Endothelial cell (in vitro differentiated cells): Measurements from ENCODE around the gene GALNT16. TPM values are rescaled to one million over a fixed set of nuclear protein-coding genes. Genes with fewer than 3 reads are reported as not detected.
"Not testable (repeated sequence)": the region's sequence is repeated elsewhere in the genome, so short reads cannot be mapped to it uniquely, and the experiment has no call there.

Source experiments
- DNase-seq: peaks from one replicate; pipeline ENCODE4 v3.0.0; 2021; ENCODE audit warnings: low spot score
- H3K27ac Mint-ChIP-seq: one replicate; pipeline ENCODE4 v1.8.0; 2021; ENCODE audit warnings: mixed read lengths, inconsistent platforms; ENCODE audit not compliant: unreplicated experiment
- H3K27me3 Mint-ChIP-seq: one replicate; pipeline ENCODE4 v1.8.0; 2021; ENCODE audit warnings: mild to moderate bottlenecking, moderate library complexity, mixed read lengths, inconsistent platforms; ENCODE audit not compliant: unreplicated experiment
- H3K36me3 Mint-ChIP-seq: one replicate; pipeline ENCODE4 v1.8.0; 2021; ENCODE audit warnings: mild to moderate bottlenecking, low read depth, mixed read lengths, inconsistent platforms; ENCODE audit not compliant: unreplicated experiment
- H3K4me1 Mint-ChIP-seq: one replicate; pipeline ENCODE4 v1.8.0; 2021; ENCODE audit warnings: mild to moderate bottlenecking, mixed read lengths, inconsistent platforms; ENCODE audit not compliant: unreplicated experiment
- H3K4me3 Mint-ChIP-seq: one replicate; pipeline ENCODE4 v1.8.0; 2021; ENCODE audit warnings: mild to moderate bottlenecking, mixed read lengths, inconsistent platforms; ENCODE audit not compliant: unreplicated experiment
- H3K9me3 Mint-ChIP-seq: one replicate; pipeline ENCODE4 v1.8.0; 2021; ENCODE audit warnings: mixed read lengths, inconsistent platforms; ENCODE audit not compliant: unreplicated experiment
- total RNA-seq: library from RNA; stranded (reverse); fragmentation: NEBNext Ultra II Directional; extraction: Animal tissue kit (Norgen Biotek cat#: 25700); gene quantifications from one replicate; pipeline ENCODE4 v1.2.1, GENCODE V29; 2021; ENCODE audit not compliant: unreplicated experiment
- TF ChIP-seq, protein P1 (sequence below): fragments of 200-600 bp; sonication (generic); IDR thresholded peaks from one replicate; pipeline ENCODE4 v1.5.0; 2021; ENCODE audit warnings: antibody characterized with exemption; ENCODE audit not compliant: unreplicated experiment

The GALNT16 gene
- total RNA-seq, 1 donor from 2014 or later, result 2.8 TPM

DNA sequence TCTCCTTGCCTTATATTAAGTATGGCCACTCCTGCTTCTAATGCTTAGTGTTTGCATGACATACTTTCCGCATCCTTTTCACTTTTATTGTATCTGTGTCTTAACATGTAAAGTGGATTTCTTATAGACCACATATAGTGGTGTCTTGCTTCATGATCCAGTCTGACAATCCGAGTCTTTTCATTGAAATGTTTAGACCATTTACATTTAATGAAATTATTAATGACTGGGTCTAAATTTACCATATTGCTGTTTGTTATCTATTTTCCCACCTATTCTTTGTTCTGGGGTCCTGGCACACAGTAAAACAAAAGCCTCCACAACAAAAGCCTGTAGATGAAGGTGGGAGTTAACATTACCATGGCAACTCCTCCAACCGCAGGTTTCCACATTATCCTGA is 115.2 kb downstream of the GALNT16 start:
- Mint-ChIP-seq H3K9me3 (no peaks in the 10 kb centered on the region), H3K27me3 (peaks cover 2% of the 10 kb centered on the region), H3K4me3 (no peak overlapping the region), H3K27ac (no peak overlapping the region), H3K36me3 (peaks cover 23% of the 10 kb centered on the region), H3K4me1 (no peaks in the 10 kb centered on the region)
- no peak for DNase-seq
- TF ChIP-seq, protein P1, sequence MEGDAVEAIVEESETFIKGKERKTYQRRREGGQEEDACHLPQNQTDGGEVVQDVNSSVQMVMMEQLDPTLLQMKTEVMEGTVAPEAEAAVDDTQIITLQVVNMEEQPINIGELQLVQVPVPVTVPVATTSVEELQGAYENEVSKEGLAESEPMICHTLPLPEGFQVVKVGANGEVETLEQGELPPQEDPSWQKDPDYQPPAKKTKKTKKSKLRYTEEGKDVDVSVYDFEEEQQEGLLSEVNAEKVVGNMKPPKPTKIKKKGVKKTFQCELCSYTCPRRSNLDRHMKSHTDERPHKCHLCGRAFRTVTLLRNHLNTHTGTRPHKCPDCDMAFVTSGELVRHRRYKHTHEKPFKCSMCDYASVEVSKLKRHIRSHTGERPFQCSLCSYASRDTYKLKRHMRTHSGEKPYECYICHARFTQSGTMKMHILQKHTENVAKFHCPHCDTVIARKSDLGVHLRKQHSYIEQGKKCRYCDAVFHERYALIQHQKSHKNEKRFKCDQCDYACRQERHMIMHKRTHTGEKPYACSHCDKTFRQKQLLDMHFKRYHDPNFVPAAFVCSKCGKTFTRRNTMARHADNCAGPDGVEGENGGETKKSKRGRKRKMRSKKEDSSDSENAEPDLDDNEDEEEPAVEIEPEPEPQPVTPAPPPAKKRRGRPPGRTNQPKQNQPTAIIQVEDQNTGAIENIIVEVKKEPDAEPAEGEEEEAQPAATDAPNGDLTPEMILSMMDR, result no peak

DNA sequence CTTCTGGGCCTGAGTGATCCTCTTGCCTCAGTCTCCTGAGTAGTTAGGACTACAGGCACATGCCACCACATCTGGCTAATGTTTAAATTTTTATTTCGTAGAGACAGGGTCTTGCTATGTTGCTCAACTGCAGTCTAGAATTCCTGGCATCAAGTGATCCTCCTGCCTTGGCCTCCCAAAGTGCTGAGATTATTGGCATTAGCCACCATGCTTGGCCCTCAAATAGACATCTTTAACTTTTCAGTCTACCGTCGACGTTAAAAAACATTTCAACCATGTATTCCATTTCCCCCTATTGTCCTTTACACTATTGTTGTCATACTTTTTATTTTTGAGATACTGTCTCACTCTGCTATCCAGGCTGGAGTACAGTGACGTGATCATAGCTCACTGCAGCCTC is 115.8 kb downstream of the GALNT16 start:
- Mint-ChIP-seq H3K36me3 (peaks cover 26% of the 10 kb centered on the region), H3K9me3 (no peaks in the 10 kb centered on the region), H3K4me1 (no peaks in the 10 kb centered on the region), H3K27ac (no peak overlapping the region), H3K27me3 (peaks cover 2% of the 10 kb centered on the region), H3K4me3 (no peak overlapping the region)
- TF ChIP-seq, protein P1, result no peak
- no peak for DNase-seq

DNA sequence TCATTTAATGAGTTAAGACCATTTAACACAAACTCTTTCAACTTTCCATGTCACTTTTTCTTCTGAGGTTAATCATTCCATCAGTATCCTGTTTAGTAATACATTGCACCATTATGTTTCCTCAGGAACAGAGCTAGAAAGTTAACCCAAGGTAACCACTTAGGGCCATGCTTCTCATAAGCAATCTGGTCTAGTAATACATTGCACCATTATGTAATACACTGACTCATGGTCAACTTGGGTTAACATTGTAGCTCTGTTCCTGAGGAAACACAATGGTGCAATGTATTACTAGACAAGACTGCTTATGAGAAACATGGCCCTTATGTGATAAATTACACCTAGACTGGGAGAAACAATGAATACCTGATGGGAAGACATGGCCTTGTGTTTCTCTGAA is 116.5 kb downstream of the GALNT16 start:
- DNase-seq, result no peak
- Mint-ChIP-seq H3K27me3 (peaks cover 2% of the 10 kb centered on the region), H3K4me3 (no peak overlapping the region), H3K9me3 (no peaks in the 10 kb centered on the region), H3K36me3 (peaks cover 26% of the 10 kb centered on the region), H3K4me1 (no peaks in the 10 kb centered on the region), H3K27ac (no peak overlapping the region)
- TF ChIP-seq, protein P1, result no peak

DNA sequence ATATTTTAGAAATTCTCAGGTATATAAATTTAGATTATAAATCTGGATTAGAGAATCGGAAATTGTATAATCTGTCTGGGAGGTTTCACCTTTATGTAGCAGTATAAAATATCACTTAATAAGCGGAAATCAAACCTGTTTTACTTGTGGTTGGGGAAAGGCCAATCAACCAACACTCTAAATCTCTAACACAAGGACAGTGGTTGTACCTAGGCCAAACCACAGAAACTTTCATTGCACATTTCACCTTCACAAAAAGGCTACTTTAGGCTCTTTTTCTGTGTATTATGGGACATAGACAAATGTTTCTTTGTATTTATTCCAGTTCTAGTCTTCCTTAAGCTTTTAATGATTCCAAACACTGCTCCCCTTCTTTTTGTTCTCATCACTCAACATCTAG is 118.3 kb downstream of the GALNT16 start:
- no peaks in the 10 kb centered on the region for H3K9me3 Mint-ChIP-seq
- DNase-seq, result no peak
- H3K4me3 Mint-ChIP-seq, result no peak overlapping the region
- H3K36me3 Mint-ChIP-seq, result peaks cover 26% of the 10 kb centered on the region
- peaks cover 2% of the 10 kb centered on the region for H3K27me3 Mint-ChIP-seq
- H3K27ac Mint-ChIP-seq, result no peak overlapping the region
- TF ChIP-seq, protein P1, result no peak
- H3K4me1 Mint-ChIP-seq, result no peaks in the 10 kb centered on the region

DNA sequence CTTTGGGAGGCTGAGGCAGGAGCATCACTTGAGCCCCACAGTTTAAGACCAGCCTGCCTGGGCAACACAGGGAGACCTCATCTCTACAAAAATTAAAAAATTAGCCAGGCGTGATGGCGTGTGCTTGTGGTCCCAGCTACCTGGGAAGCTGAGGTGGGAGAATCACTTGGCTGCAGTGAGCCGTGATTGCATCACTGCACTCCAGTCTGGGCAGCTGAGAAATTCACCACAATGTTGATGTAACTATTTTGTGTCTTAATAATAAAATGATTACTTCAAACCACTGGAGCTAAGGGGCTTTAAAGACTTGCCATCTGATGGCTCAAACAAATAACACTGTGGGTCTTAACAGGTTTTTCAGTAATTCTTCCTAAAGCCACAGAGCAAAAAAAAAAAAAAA is 127.4 kb downstream of the GALNT16 start:
- H3K36me3 Mint-ChIP-seq, result peaks cover 32% of the 10 kb centered on the region
- TF ChIP-seq, protein P1, result no peak
- peaks cover 2% of the 10 kb centered on the region for H3K4me1 Mint-ChIP-seq
- no peak overlapping the region for H3K4me3 Mint-ChIP-seq
- no peak overlapping the region for H3K27ac Mint-ChIP-seq
- no peak for DNase-seq
- no peaks in the 10 kb centered on the region for H3K9me3 Mint-ChIP-seq
- peaks cover 2% of the 10 kb centered on the region for H3K27me3 Mint-ChIP-seq

DNA sequence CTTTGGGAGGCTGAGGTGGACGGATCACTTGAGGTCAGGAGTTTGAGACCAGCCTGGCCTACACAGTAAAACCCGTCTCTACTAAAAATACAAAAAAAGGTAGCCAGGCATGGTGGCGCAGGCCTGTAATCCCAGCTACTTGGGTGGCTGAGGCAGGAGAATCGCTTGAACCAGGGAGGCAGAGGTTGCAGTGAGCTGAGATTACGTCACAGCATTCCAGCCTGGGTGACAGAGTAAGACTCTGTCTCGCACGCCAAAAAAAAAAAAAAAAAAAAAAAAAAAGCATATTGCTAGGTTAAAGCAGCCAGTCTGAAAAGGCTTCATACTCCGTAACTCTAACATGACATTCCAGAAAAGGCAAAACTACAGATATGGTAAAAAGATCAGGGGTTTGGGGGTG is 131.4 kb downstream of the GALNT16 start:
- H3K9me3 Mint-ChIP-seq, H3K27ac Mint-ChIP-seq, DNase-seq, H3K4me1 Mint-ChIP-seq, H3K4me3 Mint-ChIP-seq, H3K27me3 Mint-ChIP-seq: not testable (repeated sequence)
- H3K36me3 Mint-ChIP-seq, result peaks cover 49% of the 10 kb centered on the region
